ENCODE measurements around the gene RAD1. TPM values are rescaled to one million over a fixed set of nuclear protein-coding genes. Genes with fewer than 3 reads are reported as not detected.

The RAD1 gene
- total and polyA plus RNA-seq, 9 donors = 7.6 to 27.3 (median 18.5) TPM

- H3K36me3 ChIP-seq = no peaks in the 10 kb centered on the region
- no peak overlapping the region for H3K27ac ChIP-seq
- H3K27me3 ChIP-seq = no peaks in the 10 kb centered on the region
- peak overlapping the region; percentile 87 for H3K4me3 ChIP-seq
- intact Hi-C loops (cut with DNase I) = loop anchor here in 1 of 4 donors (10.0 kb wide), 1 partner anchor 1238 kb away; the partner anchor contains the start of genes LMBRD2 and SKP2
- no peaks in the 10 kb centered on the region for H3K9me3 ChIP-seq
- DNase-seq = no peak
- peaks cover 6% of the 10 kb centered on the region for H3K4me1 ChIP-seq (ENCODE audit: insufficient read depth)
- TF ChIP-seq POLR2A (IDR thresholded peaks at IDR 0.05) (no peak), CTCF (IDR thresholded peaks at IDR 0.05) (no peak), EP300 (IDR thresholded peaks at IDR 0.05) (no peak)
- WGBS, 3 donors = 9 to 18% (median 11%) methylated on average over 6 of the region's 6 CpGs
Observed at GRCh38 chr5:34916518-34916917, 1.2 kb upstream of the RAD1 start.

- Histone ChIP-seq H3K36me3 (no peaks in the 10 kb centered on the region), H3K4me1 (ENCODE audit: insufficient read depth) (peaks cover 6% of the 10 kb centered on the region), H3K27ac (peak overlapping the region; percentile 39 to 90), H3K4me3 (peak overlapping the region; percentile 87), H3K9me3 (no peaks in the 10 kb centered on the region), H3K27me3 (no peaks in the 10 kb centered on the region)
- WGBS, 3 donors = 0 to 1% (median 0%) methylated on average over 20 of the region's 20 CpGs
- intact Hi-C loops (cut with DNase I) = loop anchor here in 1 of 4 donors (10.0 kb wide), 1 partner anchor 1239 kb away; the partner anchor contains the start of genes LMBRD2 and SKP2
- no peak for DNase-seq
- TF ChIP-seq POLR2A (IDR thresholded peaks at IDR 0.05) = no peak
- TF ChIP-seq EP300 (IDR thresholded peaks at IDR 0.05) = no peak
- TF ChIP-seq CTCF (IDR thresholded peaks at IDR 0.05) = no peak
Observed at GRCh38 chr5:34915856-34916192, 520 bp upstream of the RAD1 start.

- Histone ChIP-seq H3K9me3 (no peaks in the 10 kb centered on the region), H3K27me3 (no peaks in the 10 kb centered on the region), H3K36me3 (no peaks in the 10 kb centered on the region), H3K4me1 (ENCODE audit: insufficient read depth) (peaks cover 6% of the 10 kb centered on the region), H3K4me3 (peak overlapping the region; percentile 87), H3K27ac (peak overlapping the region in 1 of 2 donors; percentile 90)
- WGBS, 3 donors = 1 to 2% (median 1%) methylated on average over 20 of the region's 20 CpGs
- intact Hi-C loops (cut with DNase I) = loop anchor here in 1 of 4 donors (10.0 kb wide), 1 partner anchor 1240 kb away; the partner anchor contains the start of genes LMBRD2 and SKP2
- no peak for TF ChIP-seq EP300 (IDR thresholded peaks at IDR 0.05)
- TF ChIP-seq POLR2A (IDR thresholded peaks at IDR 0.05) = no peak
- TF ChIP-seq CTCF (IDR thresholded peaks at IDR 0.05) = no peak
- DNase-seq = peak; percentile 25 to 69 (median 58)
Observed at GRCh38 chr5:34914671-34915138, 599 bp downstream of the RAD1 start.

GRCh38 chr5:34913072-34913471, 2.2 kb downstream of the RAD1 start:
- Histone ChIP-seq H3K27me3 (no peaks in the 10 kb centered on the region), H3K4me1 (ENCODE audit: insufficient read depth) (peaks cover 6% of the 10 kb centered on the region), H3K9me3 (no peaks in the 10 kb centered on the region), H3K36me3 (no peaks in the 10 kb centered on the region), H3K27ac (no peak overlapping the region), H3K4me3 (no peak overlapping the region)
- DNase-seq = no peak
- WGBS, 3 donors = 6 to 19% (median 10%) methylated on average over 2 of the region's 2 CpGs
- TF ChIP-seq POLR2A (IDR thresholded peaks at IDR 0.05) (no peak), CTCF (IDR thresholded peaks at IDR 0.05) (no peak), EP300 (IDR thresholded peaks at IDR 0.05) (no peak)
- intact Hi-C loops (cut with DNase I) = loop anchor here in 1 of 4 donors (10.0 kb wide), 1 partner anchor 1242 kb away; the partner anchor contains the start of genes LMBRD2 and SKP2
